ENCODE data around the gene LINGO4. TPM values are rescaled to one million over a fixed set of nuclear protein-coding genes. Genes with fewer than 3 reads are reported as not detected.

LINGO4 gene
- total RNA-seq, 4 donors from 2014 or later: 0.14 to 0.48 TPM; not detected in 2

DNA sequence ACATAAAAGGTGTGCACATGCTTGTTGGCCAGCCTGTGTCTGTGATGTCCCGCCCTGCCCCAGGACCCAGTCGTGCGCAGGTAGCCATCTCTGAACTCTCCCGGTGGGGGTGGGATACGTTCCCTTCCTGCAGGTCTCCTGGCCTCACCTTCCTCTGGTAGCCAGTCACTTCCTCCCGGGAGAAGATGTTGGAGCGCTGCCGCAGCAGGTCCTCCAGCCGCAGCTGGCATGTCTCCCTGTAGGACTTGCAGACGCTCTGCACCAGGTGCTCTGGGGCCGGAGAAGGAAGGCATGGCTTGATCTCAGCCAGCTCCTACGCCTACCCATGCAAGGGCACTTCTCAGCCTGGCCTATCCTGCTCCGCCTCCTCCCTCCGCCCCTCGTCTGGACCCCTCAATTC lies 9.2 kb upstream of the LINGO4 start:
- 84% methylated on average over 4 to 15 of the region's 15 CpGs for WGBS, 2 donors (ENCODE audit: low coverage in 1 of 2)
- intact Hi-C loops (cut with DNase I; ENCODE audit: low total_unique reads): no loop called here

DNA sequence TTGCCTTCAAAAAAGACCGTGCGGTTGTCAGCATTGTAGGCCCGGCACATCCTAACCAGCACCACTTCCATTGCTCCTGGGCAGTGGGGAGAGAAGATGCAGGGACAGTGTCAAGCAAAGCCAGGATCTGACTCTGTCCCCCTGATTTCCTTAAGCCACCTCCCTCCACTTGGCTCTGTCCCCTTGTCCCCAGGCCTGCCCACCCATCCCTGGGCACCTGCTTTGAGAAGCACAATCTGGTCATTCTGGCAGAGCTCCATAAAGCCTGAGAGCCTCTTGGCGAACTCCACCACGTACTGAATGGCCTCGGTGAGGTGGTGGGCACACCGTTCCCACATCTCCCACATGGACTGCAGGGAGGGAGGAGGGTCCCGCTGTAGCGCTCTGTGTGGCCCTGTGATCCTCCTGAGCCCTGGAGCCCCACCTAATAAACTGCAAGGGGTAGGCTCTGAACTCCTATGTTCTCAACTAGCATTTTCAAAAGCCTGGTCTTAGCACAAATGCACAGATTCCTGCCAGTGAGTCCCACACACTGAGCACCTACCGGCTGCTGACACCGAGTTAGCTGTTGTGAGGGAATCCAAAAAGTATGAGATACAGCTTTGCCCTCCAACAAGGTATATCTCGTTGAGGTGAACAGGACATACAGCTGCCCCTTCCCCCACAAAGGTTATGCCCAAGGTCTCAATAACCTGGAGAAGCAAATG lies 8.2 kb upstream of the LINGO4 start:
- H3K36me3 ChIP-seq: no peaks in the 10 kb centered on the region
- no peaks in the 10 kb centered on the region for H3K4me1 ChIP-seq
- no peaks in the 10 kb centered on the region for H3K27me3 ChIP-seq
- DNase-seq: no peak
- in situ Hi-C loops (cut with MboI; ENCODE audit: low pct_ligation_motif_present in 1 of 4, low pct_unique_long_range_greater_than_20kb in 1 of 4, low sequenced_read_pairs in 3 of 4) (loop anchor here in 1 of 4 donors (10.0 kb wide), 1 partner anchor 59 kb away; no protein-coding TSS in a partner anchor), intact Hi-C loops (cut with DNase I; ENCODE audit: low total_unique reads) (no loop called here)
- no peak overlapping the region for H3K4me3 ChIP-seq
- WGBS, 2 donors (ENCODE audit: low coverage in 1 of 2): 89% methylated on average over 12 of the region's 12 CpGs; no CpG with 5 or more reads in 1 of the 2 donors
- H3K27ac ChIP-seq: no peak overlapping the region
- TF ChIP-seq, protein P1, sequence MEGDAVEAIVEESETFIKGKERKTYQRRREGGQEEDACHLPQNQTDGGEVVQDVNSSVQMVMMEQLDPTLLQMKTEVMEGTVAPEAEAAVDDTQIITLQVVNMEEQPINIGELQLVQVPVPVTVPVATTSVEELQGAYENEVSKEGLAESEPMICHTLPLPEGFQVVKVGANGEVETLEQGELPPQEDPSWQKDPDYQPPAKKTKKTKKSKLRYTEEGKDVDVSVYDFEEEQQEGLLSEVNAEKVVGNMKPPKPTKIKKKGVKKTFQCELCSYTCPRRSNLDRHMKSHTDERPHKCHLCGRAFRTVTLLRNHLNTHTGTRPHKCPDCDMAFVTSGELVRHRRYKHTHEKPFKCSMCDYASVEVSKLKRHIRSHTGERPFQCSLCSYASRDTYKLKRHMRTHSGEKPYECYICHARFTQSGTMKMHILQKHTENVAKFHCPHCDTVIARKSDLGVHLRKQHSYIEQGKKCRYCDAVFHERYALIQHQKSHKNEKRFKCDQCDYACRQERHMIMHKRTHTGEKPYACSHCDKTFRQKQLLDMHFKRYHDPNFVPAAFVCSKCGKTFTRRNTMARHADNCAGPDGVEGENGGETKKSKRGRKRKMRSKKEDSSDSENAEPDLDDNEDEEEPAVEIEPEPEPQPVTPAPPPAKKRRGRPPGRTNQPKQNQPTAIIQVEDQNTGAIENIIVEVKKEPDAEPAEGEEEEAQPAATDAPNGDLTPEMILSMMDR (IDR thresholded peaks at IDR 0.05): no peak
- TF ChIP-seq POLR2AphosphoS5 (IDR thresholded peaks at IDR 0.05) (no peak), POLR2A (IDR thresholded peaks at IDR 0.05) (no peak), EP300 (IDR thresholded peaks at IDR 0.05; ENCODE audit: low read depth) (no peak)
- H3K9me3 ChIP-seq: no peaks in the 10 kb centered on the region

More for the DNA sequence above, 9.2 kb upstream of the LINGO4 start:
- DNase-seq: no peak
- Histone ChIP-seq H3K4me3 (no peak overlapping the region), H3K9me3 (no peaks in the 10 kb centered on the region), H3K4me1 (no peaks in the 10 kb centered on the region), H3K27ac (no peak overlapping the region), H3K36me3 (no peaks in the 10 kb centered on the region), H3K27me3 (no peaks in the 10 kb centered on the region)
- TF ChIP-seq POLR2AphosphoS5 (IDR thresholded peaks at IDR 0.05) (no peak), POLR2A (IDR thresholded peaks at IDR 0.05) (no peak), EP300 (IDR thresholded peaks at IDR 0.05; ENCODE audit: low read depth) (no peak)
- TF ChIP-seq, protein P1 (IDR thresholded peaks at IDR 0.05): no peak
- in situ Hi-C loops (cut with MboI; ENCODE audit: low pct_ligation_motif_present in 1 of 4, low pct_unique_long_range_greater_than_20kb in 1 of 4, low sequenced_read_pairs in 3 of 4): loop anchor here in 1 of 4 donors (10.0 kb wide), 1 partner anchor 60 kb away; no protein-coding TSS in a partner anchor

DNA sequence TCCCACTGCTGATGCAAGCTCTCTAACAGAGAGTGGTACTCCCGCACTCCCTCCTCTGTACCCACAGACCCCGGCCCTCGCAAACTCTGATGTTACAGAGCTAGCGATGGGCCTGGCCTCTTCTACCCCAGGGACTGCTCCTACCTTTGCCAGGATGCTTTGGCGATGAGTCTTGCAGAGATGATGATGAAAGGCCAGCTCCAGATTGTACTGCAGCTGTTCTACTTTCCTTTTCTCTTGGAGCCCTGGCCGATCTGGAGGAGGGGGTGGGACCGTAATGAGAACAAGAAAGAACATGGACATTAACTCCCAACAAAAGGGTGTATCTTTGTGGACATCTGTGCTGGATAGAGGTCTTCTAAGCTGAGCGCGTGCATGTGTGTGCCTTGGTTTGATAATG lies 6.0 kb upstream of the LINGO4 start:
- Histone ChIP-seq H3K27me3 (no peaks in the 10 kb centered on the region), H3K9me3 (no peaks in the 10 kb centered on the region), H3K36me3 (no peaks in the 10 kb centered on the region), H3K4me3 (no peak overlapping the region), H3K27ac (no peak overlapping the region), H3K4me1 (no peaks in the 10 kb centered on the region)
- TF ChIP-seq EP300 (IDR thresholded peaks at IDR 0.05; ENCODE audit: low read depth) (no peak), POLR2A (IDR thresholded peaks at IDR 0.05) (no peak), POLR2AphosphoS5 (IDR thresholded peaks at IDR 0.05) (no peak)
- TF ChIP-seq, protein P1 (IDR thresholded peaks at IDR 0.05): no peak
- intact Hi-C loops (cut with DNase I; ENCODE audit: low total_unique reads) (no loop called here), in situ Hi-C loops (cut with MboI; ENCODE audit: low pct_ligation_motif_present in 1 of 4, low pct_unique_long_range_greater_than_20kb in 1 of 4, low sequenced_read_pairs in 3 of 4) (loop anchor here in 1 of 4 donors (10.0 kb wide), 1 partner anchor 56 kb away; no protein-coding TSS in a partner anchor)
- DNase-seq: no peak
- WGBS, 2 donors (ENCODE audit: low coverage in 1 of 2): 74 to 85% methylated on average over 5 to 9 of the region's 9 CpGs

GRCh38 chr1:151809985-151810556 lies 4.9 kb upstream of the LINGO4 start:
- no peaks in the 10 kb centered on the region for H3K27me3 ChIP-seq
- no peak overlapping the region for H3K4me3 ChIP-seq
- H3K4me1 ChIP-seq: no peaks in the 10 kb centered on the region
- no peaks in the 10 kb centered on the region for H3K9me3 ChIP-seq
- no peak overlapping the region for H3K27ac ChIP-seq
- TF ChIP-seq POLR2AphosphoS5 (IDR thresholded peaks at IDR 0.05) (no peak), EP300 (IDR thresholded peaks at IDR 0.05; ENCODE audit: low read depth) (no peak), POLR2A (IDR thresholded peaks at IDR 0.05) (no peak)
- TF ChIP-seq, protein P1 (IDR thresholded peaks at IDR 0.05): no peak
- in situ Hi-C loops (cut with MboI; ENCODE audit: low pct_ligation_motif_present in 1 of 4, low pct_unique_long_range_greater_than_20kb in 1 of 4, low sequenced_read_pairs in 3 of 4) (loop anchor here in 1 of 4 donors (10.0 kb wide), 1 partner anchor 55 kb away; no protein-coding TSS in a partner anchor), intact Hi-C loops (cut with DNase I; ENCODE audit: low total_unique reads) (no loop called here)
- no peak for DNase-seq
- H3K36me3 ChIP-seq: no peaks in the 10 kb centered on the region
- 90 to 93% methylated on average over 1 of the region's 1 CpG for WGBS, 2 donors (ENCODE audit: low coverage in 1 of 2)

All from transverse colon (tissue), 4 donors.